ENCODE data around the gene MROH2B.

GRCh38 chr5:40976836-40977235 lies 94.3 kb downstream of the MROH2B start:
- no peak; the same call in 1 of the 2 replicates for TF ChIP-seq GATA2 (IDR thresholded peaks at IDR 0.05; ENCODE audit: low read depth, low read length)
- TF ChIP-seq GATA3 (IDR thresholded peaks at IDR 0.05; ENCODE audit: low read depth, low read length), result no peak
